COLO668 (cell line): ENCODE measurements around the gene MAML3.

ENCODE experiments used
- DNase-seq: peaks from one replicate; lab custom pipeline; 2025; ENCODE audit not compliant: unreplicated experiment; lab: John Stamatoyannopoulos, UW

The MAML3 gene

DNA sequence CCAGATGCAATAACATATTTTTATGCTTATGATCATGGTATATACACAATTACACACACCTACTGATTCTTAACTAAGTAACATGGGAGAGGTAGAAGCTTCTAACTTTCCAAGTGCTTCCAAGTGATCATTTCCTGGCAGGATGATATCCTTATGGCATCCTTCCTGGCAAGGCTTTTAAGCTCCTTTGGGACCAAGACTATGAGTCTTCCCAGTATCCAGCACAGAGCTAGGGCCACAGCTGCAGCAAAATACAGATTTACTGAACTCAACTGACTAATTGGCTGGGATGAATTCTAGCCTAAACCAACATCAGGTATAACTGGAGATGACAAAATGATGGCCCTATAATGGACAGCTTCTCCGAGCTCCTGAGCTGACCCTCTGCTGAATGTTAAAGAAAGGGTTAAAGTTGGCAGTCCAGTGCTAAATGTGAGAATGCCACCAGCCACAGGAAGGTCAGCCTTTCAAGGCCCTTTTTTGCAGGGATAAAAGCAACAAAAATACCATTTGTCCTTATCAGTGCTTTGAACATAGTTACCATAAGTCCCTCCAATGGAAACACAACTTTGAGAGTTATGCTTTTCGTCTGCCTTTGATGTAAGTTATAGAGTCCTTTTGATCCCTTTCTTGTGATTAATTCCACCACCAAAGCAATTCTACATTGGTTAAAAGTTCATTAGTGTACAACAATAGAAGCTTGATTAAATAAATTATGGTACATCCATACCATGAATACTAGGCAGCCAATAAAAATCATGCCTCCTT, 415.0 kb downstream of the MAML3 start:
- no peak for DNase-seq

GRCh38 chr4:139736661-139737060, 417.3 kb downstream of the MAML3 start:
- no peak for DNase-seq

DNA sequence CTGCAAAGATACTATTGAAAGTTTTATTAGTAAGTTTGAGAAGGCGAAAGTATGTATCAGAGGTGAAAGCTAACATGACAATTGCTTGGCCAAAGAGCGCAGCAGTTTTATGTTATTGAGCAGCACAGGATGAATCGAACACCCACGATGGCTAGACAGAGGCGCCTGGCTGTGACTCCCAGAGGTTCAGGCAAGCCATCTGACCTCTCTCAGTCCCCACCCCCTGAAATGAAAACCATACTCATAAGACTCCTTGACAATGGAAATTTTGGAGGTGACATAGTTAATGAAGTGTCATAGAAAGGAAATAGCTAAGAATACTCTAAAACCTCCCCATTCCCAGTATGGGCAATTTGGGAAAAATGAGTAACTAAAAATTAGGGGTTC, 417.7 kb downstream of the MAML3 start:
- DNase-seq = no peak

- no peak for DNase-seq
These were observed 418.4 kb downstream of the MAML3 start for GRCh38 chr4:139735381-139736273.

DNA sequence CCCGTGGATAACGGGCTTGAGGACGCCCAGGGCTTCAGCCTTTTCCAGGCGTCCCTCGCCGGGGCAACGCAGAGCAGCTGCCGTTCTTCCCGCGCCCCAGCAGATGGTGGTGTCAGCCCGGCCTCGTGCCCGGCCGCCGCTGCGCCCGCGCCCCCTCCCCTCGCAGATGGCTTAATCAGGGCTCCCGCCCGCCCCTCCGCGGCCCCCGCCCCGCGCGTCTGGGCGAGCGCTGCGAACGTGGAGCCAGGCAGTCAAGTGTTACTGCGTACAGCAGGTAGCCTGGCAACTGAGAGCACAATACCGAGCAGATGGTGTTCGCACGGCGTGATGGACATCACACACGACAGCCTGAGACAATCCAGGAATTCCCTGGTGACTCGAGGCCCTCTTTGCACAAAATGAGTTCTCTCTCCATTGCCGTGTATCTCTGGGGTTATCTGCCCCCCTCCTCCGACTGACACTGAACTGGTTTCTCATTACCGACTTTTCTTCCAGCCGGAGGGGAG, 419.1 kb downstream of the MAML3 start:
- peak; percentile 97 for DNase-seq

- no peak for DNase-seq
These were observed 419.6 kb downstream of the MAML3 start for GRCh38 chr4:139734201-139734874.

DNA sequence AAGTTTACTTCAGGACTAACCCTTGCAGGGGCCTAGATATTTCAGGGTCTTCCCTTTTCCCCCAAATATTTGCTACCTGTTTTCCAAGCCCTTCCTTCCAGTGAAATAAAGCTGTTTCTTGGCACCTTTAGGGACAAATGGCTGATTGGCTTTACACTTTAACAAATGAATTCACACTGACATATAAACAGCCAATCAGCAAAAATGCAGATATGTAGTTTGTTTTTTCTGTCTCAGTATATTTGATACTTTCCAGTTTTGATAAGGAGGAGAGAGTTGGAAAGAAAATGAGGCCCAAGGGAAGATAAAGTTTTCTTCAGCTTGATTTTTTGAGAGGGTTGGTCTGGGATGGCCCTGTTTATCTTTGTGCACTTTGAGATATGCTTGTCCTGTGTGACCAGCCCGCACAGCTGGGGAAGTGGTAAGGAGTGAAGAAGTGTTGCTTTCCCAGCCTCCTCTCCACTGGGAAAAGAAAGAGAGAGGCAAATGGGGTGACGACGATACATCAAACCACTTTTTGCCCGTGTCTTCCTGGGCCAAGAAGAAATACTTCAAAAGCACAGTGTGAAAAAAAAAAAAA, 420.9 kb downstream of the MAML3 start:
- no peak for DNase-seq

DNA sequence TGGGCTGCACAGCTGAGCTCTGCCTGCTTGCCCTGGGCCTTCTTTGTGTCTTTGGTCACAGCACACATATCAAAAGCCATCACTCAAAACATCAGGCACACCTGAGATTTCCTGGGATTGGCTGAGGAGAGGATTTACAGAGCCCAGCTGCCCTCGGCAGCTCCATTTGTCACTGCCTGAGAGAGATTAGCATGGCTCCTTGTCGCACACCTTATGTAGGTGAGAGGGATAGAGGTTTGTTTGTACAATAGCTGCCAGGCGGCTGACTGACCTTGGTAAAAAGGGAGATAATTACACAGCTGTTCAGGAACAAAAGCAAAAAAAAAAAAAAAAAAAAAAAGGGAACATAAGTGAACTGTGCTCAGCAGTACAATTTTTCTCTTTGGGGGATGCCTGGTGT, 425.1 kb downstream of the MAML3 start:
- DNase-seq = peak; percentile 69

GRCh38 chr4:139728146-139728545, 425.8 kb downstream of the MAML3 start:
- no peak for DNase-seq

DNA sequence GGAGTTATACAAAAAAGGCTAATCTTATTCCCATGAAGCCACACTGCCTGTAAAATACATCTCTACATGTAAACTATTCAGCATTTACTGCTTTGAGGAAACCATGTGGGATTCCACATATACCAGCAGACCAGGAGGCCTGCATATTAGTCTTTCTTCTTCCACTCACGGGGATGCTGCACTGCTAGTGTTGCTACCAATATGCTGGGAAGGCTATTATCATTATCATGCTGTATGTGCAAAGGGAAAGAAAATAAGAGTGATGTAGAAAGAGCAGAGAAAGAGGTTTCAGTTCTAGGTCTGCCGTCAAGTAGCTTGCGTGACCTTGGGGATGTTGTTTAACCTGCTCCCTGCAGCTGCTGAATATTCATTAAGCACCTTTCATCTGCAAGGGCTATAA, 427.4 kb downstream of the MAML3 start:
- DNase-seq = no peak

DNA sequence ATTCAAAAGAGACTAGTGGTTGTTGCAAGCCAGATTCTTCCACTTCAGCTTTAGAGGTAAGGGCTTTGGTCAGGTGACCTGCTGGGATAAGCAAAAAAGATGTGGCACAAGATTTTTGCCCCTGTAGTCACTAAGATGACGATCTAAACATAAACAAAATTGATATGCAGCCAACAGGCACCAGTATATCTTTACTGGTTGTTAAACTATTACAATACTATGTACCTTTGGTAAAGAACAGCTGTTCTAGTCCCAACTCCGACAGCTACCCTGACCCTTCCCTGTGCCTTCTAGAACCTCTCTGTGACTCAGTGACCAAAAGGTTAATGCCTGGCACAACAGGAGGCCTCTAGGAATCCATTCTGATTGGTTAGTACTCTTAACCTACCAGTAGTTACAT, 428.7 kb downstream of the MAML3 start:
- no peak for DNase-seq

DNA sequence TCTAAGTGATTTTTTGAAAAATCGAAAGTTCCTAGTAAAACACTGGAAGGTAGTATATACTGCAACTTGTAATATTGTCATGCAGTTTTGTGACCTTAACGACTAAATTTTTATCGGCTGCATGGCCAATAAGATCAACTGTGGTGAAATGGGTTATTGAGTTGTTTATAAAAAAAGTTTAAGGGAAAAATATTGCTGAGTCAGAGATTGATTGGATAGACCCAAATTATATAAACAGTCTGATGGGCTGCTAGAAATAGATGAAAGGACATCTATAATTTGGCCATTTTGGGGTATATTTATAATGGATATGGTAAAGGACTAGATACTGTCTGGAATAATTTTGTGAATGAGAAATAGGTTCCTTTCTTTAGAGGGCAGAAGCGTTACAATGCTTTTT, 432.2 kb downstream of the MAML3 start:
- no peak for DNase-seq

GRCh38 chr4:139720806-139721205, 433.2 kb downstream of the MAML3 start:
- DNase-seq = no peak

GRCh38 chr4:139719381-139720101, 434.4 kb downstream of the MAML3 start:
- DNase-seq = no peak

DNA sequence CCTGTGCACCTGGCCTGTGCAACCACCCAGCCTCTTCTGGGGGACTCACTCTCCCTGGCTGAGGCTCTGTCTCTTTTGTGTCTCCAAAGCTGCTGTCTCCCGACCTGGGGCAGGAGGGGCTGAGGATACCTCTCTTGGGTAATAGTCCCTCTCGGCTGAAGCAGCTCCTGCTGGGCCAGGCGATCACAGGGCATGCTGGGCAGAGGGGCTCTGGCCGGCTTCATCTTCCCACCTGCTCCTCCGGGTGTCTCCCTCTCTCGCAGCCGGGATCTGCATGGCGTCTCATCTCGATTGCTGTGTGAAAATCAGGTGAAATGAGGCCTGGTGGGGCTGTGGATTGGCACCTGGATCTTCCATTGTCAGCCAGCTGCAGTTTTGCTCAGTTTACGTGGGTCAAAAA, 435.2 kb downstream of the MAML3 start:
- no peak for DNase-seq

DNA sequence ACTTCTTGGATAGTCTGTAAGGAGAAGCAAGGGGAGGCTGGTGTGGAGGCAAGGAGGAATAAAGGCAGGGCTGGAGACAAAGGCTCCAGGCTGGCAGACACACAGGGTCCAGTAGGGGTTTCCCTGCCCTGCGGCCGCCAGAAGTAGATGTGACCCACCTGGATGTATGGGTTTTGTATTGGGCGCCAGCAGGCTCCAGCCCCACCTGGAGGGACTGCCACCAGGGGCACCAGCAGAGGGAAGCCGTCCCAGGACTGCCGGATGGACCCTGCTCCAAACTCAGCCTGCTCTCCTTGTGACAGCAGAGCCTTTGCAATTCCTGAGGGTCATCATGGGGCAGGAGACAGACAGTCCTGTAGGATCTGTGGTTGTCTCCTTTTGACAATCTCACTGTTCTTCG, 435.6 kb downstream of the MAML3 start:
- no peak for DNase-seq

DNA sequence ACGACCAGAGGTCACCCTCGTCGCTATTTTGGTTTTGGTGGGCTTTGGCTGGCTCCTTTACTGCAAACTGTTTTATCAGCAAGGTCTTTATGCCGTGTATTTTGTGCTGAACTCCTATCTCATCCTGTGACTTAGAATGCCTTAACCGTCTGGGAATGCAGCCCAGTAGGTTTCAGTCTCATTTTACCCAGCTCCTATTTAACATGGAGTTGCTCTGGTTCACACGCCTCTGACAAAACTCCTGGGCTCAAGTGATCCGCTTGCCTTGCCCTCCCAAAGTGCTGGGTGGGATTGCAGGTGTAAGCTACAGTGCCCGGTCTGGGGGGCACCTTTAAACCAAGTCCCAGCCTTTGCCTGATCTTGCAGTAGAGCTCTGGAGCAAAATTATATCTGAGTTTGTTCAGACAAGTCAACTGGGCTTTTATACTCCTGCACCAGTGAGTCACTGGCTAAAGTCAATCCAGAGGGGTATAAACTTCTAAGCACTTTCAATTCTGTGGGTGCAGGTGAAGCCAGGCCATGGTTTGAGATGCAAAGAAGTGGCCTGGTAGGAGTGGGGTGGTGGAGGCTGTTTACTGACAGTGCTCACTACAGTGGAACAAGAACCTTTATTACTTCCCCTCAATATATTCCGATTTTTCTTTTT, 438.1 kb downstream of the MAML3 start:
- no peak for DNase-seq

DNA sequence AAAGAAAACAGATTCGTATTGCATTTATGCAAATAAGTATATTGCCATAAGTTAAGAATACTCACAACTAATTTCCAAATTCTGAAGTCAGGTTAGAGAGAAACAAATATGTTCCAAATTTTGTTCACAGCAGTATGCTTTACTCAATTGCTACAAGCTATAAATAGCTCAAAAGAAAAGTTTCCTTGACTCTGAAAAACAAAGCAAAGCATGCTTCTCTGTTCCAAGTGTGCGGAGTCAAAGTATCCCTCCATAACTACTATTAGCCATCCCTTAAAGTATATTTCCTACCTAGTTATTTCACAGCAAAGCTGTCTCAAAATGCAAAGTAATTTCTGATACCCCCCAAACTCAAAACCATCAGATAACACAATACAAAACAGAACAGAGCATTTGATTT, 441.1 kb downstream of the MAML3 start:
- DNase-seq = no peak

- DNase-seq = no peak
These were observed 442.5 kb downstream of the MAML3 start for GRCh38 chr4:139711461-139711860.

- DNase-seq = no peak
These were observed 443.9 kb downstream of the MAML3 start for GRCh38 chr4:139710073-139710472.
